ENCODE data around the gene BMAL1. TPM values are rescaled to one million over a fixed set of nuclear protein-coding genes. Genes with fewer than 3 reads are reported as not detected.
A peak's percentile ranks its signal among the peaks of the same experiment; 100 is the strongest.

BMAL1 gene
- total RNA-seq, 4 donors from 2014 or later, result 19.4 to 87.5 (median 39.7) TPM

DNA sequence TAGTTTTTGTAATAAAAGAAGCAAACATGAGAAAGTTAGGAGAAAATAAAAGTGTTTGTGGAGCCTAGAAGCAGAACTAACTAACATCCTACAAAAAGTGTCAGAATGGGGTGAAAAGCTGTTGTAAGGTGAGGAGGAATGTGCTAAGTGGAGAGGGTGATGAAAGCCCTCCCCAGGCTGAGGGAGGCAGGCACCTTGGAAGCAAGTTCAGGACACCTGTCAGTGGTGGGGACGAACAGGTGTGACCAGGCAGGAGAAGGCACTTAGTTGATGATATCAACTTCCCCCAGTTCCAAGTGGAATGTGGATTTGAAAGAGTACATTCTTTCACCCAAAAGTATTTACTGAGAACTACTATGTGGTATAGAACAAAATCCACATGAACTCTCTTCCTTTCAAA lies 18.7 kb upstream of the BMAL1 start:
- H3K4me3 ChIP-seq, result no peak overlapping the region
- no peaks in the 10 kb centered on the region for H3K36me3 ChIP-seq
- H3K9me3 ChIP-seq, result no peaks in the 10 kb centered on the region
- no peaks in the 10 kb centered on the region for H3K27me3 ChIP-seq
- DNase-seq, result no peak
- H3K27ac ChIP-seq, result no peak overlapping the region
- no peak for TF ChIP-seq POLR2A (IDR thresholded peaks at IDR 0.05)
- TF ChIP-seq, protein P1, sequence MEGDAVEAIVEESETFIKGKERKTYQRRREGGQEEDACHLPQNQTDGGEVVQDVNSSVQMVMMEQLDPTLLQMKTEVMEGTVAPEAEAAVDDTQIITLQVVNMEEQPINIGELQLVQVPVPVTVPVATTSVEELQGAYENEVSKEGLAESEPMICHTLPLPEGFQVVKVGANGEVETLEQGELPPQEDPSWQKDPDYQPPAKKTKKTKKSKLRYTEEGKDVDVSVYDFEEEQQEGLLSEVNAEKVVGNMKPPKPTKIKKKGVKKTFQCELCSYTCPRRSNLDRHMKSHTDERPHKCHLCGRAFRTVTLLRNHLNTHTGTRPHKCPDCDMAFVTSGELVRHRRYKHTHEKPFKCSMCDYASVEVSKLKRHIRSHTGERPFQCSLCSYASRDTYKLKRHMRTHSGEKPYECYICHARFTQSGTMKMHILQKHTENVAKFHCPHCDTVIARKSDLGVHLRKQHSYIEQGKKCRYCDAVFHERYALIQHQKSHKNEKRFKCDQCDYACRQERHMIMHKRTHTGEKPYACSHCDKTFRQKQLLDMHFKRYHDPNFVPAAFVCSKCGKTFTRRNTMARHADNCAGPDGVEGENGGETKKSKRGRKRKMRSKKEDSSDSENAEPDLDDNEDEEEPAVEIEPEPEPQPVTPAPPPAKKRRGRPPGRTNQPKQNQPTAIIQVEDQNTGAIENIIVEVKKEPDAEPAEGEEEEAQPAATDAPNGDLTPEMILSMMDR (IDR thresholded peaks at IDR 0.05), result no peak
- peaks cover 0 to 29% (median 0%) of the 10 kb centered on the region in 4 donors for H3K4me1 ChIP-seq

DNA sequence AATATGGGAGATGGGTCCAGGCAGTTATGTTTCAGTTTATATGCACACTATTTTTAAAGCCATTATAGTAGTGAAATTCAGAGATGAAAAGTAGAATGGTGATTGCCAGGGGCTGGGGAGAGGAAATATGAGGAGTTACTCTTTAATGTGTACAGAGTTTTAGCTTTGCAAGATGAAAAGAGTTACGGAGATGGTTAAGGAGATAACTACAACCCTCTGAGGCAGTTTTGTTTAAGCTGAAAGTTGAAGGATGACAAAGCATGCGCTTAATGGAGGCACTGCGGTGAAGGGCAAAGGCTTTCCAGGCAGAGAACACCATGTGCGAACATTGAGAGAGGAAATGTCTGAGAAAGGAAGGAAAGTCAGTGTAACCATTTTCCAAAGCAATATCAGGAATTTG lies 18.2 kb upstream of the BMAL1 start:
- Histone ChIP-seq H3K4me3 (no peak overlapping the region), H3K9me3 (no peaks in the 10 kb centered on the region), H3K4me1 (peaks cover 0 to 29% (median 0%) of the 10 kb centered on the region in 4 donors), H3K27ac (no peak overlapping the region), H3K36me3 (no peaks in the 10 kb centered on the region), H3K27me3 (no peaks in the 10 kb centered on the region)
- TF ChIP-seq, protein P1 (IDR thresholded peaks at IDR 0.05), result no peak
- TF ChIP-seq POLR2A (IDR thresholded peaks at IDR 0.05), result no peak
- DNase-seq, result no peak

DNA sequence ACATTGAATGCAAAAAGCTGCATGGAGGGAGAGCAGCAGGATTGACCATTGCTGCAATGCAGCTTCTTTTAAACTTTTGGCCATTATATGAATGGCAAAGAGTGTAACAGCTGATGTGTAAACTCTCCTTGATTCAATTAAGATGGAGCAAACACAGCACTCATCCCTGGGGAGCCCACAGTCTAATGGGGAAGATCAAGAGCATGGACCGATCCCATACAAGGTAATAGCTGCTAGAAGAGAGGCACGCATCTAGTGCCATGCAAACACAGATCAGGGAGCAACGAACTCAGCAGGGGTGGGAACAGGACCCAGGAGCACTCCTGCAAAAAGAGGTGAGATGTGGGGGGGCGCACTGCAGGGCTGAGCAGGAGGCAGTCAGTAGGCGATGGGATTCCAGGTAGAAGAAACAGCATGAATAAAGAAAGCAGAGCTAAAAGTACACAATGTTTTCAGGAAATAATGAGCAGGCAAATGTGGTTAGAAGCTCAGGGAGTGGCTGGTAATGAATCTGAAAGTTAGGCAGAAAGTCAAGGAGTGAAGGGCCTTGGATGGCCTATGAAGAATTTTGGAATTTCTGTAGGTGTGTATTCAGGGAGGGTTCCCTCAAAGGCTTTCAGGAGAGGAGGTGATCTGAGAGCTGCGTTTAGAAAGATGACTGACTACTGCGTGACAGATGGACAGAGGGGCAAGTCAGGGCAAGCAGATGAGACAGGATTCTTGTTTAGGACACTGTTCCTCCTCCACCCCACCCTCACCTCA lies 17.2 kb upstream of the BMAL1 start:
- DNase-seq, result no peak
- TF ChIP-seq POLR2A (IDR thresholded peaks at IDR 0.05), result no peak
- TF ChIP-seq, protein P1 (IDR thresholded peaks at IDR 0.05), result no peak
- H3K36me3 ChIP-seq, result no peaks in the 10 kb centered on the region
- peaks cover 0 to 29% (median 0%) of the 10 kb centered on the region in 4 donors for H3K4me1 ChIP-seq
- no peak overlapping the region for H3K4me3 ChIP-seq
- no peaks in the 10 kb centered on the region for H3K27me3 ChIP-seq
- no peaks in the 10 kb centered on the region for H3K9me3 ChIP-seq
- peak overlapping the region in 3 of 4 donors; percentile 24 to 62 (median 55) for H3K27ac ChIP-seq

DNA sequence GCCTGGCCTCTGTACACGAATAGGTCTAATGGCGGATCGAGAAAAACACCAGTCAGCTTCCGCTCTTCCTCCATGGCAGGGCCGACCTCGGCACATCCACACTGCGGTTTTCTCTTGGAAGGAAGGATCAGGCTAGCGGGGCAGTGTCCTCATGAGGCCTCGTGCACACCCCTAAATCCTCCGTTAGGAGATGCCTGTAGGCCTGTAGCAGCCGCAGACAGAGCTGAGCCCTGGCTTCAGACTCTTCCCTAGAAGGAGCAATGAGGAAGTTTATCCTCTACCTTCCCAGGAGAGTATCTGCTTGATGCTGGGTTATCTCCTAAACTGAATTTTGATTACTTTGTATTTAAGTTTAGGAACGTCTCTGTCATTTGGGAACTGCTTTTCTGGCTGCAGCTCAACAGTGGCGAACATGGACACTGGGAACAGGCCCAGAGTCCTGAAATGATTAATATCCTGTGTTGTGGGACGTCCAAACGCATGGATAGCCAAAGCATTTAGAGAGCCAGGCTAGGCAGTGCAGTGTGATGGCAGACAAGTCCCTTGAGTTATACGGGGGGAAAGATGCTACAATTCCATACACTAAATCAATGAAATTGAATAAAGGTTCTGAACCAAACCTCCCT lies 16.5 kb upstream of the BMAL1 start:
- peaks cover 0 to 29% (median 0%) of the 10 kb centered on the region in 4 donors for H3K4me1 ChIP-seq
- H3K4me3 ChIP-seq, result no peak overlapping the region
- DNase-seq, result no peak
- no peaks in the 10 kb centered on the region for H3K36me3 ChIP-seq
- H3K9me3 ChIP-seq, result no peaks in the 10 kb centered on the region
- no peaks in the 10 kb centered on the region for H3K27me3 ChIP-seq
- H3K27ac ChIP-seq, result peak overlapping the region in 3 of 4 donors; percentile 24 to 62 (median 55)
- TF ChIP-seq, protein P1 (IDR thresholded peaks at IDR 0.05), result no peak
- TF ChIP-seq POLR2A (IDR thresholded peaks at IDR 0.05), result no peak

DNA sequence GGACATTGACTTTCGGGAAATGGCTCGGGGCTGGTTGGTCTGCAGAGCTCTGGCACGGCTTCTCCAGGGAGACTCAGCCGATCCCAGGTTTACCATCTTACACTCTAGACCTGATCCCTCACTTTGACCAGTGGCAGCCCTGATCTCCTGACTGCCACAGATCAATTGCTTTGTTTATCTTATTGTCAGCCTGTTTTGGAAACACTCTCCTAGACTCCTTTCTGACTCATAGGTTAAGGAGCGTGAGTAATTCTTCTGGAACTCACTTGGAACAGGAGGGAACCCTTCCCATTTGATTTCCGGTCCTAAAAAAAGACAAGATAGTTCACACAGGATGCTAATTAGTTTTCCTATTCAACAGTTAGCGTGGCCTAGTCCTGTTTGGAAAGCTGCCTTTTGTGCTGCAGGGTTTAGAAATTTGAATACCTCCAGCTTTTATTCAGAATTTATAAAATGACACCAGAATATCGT lies 16.0 kb upstream of the BMAL1 start:
- Histone ChIP-seq H3K9me3 (no peaks in the 10 kb centered on the region), H3K27ac (peak overlapping the region in 3 of 4 donors; percentile 24 to 62 (median 55)), H3K4me3 (no peak overlapping the region), H3K4me1 (peaks cover 0 to 29% (median 0%) of the 10 kb centered on the region in 4 donors), H3K27me3 (no peaks in the 10 kb centered on the region), H3K36me3 (no peaks in the 10 kb centered on the region)
- DNase-seq, result no peak
- TF ChIP-seq, protein P1 (IDR thresholded peaks at IDR 0.05), result no peak
- no peak for TF ChIP-seq POLR2A (IDR thresholded peaks at IDR 0.05)

All from Peyer's patch (tissue), 4 donors.